GM19397 (cell line): ENCODE results near the gene SEC31B.

Experiments
- ATAC-seq: cut with Tn5 transposase; IDR thresholded peaks from one replicate; pipeline ENCODE4 v1.9.1; 2021; ENCODE audit warnings: mild to moderate bottlenecking, moderate library complexity; ENCODE audit not compliant: unreplicated experiment

SEC31B gene

DNA sequence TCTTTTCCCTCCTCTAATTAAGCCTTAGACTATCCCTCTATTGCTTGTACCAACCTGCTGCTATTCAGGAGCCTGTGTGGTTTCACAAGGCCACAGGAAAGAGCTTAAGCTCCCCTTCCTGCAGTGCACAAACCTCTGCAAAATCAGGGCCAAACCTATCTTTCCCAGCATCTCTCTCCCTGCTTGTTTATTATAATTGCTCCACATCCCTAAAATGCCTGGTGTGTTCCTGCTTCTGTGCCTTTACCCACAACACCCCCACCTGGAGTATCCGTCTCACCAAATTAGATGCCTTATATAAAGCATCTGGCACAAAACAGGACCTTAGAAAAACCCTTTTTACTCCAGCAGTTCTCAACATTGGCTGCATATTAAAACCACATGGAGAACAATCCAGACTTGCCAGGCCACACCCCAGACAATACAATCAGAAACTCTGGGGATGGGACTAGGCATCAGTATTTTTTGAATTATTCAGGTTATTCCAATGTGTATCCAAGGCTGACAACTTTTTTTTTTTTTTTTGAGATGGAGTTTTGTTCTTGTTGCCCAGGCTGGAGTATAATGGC, 16.7 kb downstream of the SEC31B start:
- ATAC-seq = no peak

DNA sequence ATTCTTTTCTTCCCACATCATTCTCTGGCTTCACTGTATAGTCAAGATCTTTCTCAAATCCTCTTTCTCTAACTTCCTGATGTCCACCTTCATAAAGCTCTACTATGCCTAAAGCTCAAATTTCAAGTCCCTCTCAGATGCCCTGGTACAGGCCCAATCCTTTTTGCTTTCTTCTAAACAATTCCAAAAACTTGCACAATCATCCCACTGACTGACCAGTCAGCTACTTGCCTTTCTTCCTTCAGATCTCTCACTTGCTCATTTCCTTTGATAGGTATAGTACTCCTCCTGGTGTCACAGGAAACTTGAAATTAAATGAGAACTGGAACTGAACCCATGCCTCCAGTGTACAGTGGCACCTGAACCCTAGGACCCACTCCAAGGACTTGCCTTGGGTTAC, 18.2 kb downstream of the SEC31B start:
- ATAC-seq = no peak

DNA sequence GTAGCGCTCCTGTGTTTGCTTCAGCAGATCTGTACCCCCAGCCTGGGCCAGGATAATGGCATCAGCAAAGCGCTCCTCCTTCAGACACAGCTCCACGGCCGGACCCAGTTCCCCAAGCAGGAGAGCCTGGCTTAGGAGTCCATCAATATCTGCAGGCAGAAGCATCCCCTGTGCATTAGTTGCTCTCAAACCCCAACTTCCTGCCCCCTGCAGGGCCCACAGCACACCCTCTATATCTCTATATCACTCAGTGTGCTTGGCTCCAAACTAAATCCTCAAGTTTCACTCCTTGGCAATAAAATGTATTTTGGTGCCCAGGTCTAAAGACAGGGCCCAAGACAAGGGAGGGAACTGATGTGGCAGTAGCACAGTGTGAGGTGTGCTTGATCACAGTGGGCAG, 21.6 kb downstream of the SEC31B start:
- ATAC-seq = no peak

DNA sequence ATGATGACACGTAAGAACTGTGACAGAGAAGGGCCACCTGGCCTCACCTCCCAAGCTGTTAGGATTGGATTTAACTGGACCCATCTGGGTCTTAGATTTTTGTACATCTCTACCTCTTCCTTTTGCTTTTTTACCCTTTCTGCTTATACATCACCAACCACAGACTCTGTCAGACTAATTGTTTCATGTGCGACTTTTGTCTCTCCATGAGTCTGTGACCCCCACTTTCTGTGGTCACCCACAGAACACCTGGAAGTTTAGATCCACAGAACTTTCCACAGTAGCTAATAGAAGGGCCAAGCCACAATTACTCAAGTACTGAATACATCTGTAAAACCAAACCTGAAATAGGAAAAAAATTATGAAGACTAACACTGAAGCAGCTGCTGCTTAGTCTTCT, 23.1 kb downstream of the SEC31B start:
- no peak for ATAC-seq

DNA sequence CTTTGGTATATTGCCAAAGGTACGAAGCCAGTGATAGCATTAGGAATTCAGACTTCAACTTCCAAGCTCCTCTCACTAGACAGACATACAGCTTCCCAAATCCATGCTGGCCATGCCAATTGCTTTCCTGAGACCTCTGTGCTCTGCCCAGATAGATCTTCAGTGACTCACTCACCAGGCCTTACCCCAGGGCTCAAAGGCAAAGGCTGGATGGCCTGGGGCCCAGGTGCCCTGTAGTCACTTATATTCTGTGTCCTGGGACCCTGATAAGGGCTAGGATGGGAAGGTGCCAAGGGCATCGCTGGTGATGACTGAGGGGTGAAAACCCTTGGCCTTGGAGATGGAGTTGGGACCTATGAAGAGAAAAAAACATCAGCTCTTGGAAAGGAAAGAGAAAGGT, 29.1 kb downstream of the SEC31B start:
- no peak for ATAC-seq

DNA sequence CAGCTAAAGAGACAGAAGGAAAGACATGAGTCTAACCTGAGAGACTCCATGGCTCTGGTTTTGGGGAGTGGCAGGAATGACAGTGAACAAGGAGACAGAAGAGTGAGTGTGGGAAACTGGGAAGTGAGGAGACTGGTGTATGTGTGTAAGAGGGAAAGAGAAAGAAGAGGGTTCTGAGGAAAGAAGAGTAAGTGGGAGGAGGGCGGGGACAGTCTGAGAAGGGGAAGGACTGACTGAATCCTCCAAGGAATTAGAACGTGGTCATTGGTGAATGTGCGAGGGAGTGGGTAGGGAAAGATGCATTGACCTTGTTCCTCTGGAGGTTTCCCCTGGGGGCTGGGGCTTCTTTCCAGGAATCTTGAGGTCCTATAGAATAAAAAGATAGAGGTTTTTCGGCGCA, 30.3 kb downstream of the SEC31B start:
- no peak for ATAC-seq

DNA sequence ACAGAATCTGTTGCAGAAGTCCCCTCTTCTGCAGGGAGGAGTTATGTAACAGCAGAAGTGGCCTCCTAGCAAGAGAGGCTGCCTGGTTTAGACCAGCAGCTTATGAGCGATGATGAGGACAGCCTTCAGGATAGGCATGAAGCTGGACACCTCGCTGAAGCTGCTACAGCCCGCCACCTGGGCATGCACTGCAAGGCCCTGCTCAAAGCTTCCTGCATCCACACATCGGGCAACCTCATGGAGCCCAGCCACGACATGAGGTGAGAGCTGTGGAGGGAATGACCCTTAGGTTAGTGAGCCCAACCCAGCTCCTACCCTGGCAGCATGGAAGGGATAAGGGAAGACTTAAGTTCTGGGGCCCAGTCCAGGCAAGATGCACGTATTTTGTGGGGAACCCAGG, 32.1 kb downstream of the SEC31B start:
- ATAC-seq = no peak

DNA sequence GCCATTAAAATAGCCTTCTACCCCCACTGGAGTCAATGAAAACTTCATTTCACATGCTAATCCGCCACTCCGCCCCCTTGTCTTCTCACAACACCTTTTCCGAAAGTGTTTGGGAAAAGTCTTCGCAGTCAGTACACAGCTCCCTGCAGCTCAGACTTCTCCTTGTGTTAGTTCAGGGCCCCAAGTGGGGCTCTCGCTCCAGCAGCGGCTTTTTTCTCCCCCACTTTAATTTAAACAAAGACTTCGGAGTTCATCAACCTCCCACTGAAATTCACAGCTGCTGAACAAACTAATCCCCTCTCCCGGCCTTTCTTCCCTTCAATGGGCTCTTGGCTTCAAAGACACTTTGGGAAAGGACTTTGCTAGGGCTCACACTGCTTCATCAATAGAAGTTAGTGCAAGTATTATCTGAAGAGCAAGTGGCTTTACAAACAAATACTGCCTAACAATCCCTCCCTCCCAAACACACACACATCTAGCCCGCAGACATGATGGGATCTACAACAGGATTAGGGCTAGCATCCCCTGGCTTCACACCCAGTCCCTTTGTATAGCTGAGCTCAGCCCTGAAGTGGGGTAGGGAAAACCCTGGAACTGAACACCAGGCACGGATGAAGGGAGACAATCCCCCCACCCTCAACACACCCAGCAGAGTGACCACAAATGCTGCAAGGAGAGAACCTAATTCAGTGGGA, 33.7 kb downstream of the SEC31B start:
- ATAC-seq = no peak

DNA sequence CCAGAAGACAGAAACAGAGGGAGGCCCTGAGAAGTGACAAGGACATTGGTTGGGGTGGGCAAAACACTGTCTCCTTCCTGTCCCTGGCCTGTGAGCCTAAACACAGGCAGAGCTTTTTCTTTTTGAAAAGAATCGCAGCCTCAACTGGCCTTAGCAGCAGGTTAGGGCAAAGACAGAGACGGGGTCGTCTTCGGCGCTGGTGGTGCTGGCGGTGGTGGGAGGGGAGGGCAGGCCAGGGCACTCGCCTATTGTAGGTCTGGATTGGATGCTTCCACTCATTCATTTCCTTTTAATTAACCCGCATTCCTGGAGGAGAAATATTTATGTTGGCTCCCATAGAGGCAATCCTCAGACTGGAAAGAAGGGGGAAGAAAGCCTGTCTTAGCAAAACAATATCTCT, 34.3 kb downstream of the SEC31B start:
- no peak for ATAC-seq

DNA sequence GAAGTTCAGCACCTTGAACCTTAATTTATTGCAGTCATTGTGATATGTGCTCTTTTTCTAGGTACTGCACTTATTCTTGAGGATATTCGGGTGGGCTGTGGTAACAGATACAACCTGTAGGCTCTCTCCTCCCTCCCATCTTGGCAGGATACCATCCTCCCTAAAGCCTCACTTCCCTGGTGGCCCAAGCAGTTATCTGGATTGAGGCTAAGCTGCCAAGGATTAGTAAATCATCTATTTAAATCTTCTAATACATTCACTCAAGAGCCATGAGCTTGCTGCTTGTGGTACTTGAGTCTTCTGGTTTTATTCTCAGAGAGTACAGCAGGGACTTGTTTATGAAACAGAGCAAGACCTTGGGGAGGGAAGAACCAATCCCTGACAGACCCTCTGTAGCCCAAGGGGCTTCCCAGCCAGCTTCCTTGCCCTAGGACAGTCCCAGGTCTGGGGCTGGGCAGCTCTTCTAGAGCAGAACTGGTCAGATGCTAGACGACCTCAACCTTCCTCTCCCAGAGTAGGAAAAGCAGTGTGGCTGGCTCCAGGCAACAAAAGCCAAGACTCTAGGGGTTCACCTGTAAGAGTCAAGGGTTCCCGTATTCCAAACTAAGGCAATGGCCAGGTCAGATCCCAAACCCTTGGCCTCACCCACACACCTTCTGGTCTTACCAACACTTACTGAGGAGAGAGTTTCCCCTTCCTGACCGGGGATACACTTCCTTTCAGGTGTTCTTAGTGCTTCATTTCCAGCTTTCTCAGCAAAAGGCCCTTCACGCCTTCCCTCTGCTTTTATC, 35.6 kb downstream of the SEC31B start:
- ATAC-seq = no peak

DNA sequence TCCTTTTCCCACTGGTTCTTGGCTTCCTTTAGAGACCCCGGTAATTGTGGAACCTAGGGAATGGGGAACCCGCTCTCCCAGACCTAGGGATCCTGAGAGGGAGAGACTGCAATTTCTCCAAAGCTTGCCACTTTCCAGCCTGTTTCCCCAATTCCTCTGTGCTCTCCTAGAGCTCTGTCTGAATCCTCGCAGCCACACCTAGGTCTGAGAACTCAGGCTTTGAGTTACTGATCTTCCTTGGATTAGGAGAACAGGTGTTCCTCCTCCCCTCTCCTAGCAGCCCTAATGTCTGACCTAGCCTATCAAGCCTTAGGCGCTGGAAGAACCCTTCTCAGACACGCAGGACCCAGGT, 36.9 kb downstream of the SEC31B start:
- ATAC-seq = no peak

DNA sequence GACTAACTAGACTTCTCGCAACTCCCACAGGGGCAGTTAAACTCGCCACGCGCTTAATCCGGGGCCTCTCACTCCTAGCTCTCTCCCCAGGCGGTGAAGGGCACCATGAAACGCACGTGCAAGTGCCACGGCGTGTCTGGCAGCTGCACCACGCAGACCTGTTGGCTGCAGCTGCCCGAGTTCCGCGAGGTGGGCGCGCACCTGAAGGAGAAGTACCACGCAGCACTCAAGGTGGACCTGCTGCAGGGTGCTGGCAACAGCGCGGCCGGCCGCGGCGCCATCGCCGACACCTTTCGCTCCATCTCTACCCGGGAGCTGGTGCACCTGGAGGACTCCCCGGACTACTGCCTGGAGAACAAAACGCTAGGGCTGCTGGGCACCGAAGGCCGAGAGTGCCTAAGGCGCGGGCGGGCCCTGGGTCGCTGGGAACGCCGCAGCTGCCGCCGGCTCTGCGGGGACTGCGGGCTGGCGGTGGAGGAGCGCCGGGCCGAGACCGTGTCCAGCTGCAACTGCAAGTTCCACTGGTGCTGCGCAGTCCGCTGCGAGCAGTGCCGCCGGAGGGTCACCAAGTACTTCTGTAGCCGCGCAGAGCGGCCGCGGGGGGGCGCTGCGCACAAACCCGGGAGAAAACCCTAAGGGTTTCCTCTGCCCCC, 37.4 kb downstream of the SEC31B start:
- ATAC-seq = no peak

DNA sequence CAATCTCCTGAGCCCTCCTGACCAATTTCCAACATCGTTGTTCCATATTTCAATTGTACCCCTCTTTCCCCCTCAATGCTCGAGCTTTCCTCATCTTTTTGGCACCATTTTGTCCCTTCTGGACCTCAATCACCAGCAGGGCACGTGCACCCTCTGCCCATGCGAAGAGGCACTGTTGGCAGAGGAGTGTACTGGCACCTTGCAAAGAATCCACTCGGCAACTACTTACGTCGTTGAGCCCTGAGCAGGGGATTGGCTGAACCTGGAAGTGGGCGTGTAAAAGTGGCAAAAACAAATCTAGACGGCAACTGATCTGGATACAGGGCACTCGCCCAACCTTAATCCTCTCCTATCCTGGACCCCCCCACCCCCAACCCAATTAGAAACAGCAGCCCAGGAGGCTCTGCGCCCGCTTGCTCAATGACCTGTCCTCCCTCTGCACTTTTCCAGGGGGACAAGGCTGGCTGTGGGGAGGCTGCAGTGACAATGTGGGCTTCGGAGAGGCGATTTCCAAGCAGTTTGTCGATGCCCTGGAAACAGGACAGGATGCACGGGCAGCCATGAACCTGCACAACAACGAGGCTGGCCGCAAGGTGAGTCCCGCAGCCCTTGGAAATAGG, 38.1 kb downstream of the SEC31B start:
- ATAC-seq = peak; percentile 94

DNA sequence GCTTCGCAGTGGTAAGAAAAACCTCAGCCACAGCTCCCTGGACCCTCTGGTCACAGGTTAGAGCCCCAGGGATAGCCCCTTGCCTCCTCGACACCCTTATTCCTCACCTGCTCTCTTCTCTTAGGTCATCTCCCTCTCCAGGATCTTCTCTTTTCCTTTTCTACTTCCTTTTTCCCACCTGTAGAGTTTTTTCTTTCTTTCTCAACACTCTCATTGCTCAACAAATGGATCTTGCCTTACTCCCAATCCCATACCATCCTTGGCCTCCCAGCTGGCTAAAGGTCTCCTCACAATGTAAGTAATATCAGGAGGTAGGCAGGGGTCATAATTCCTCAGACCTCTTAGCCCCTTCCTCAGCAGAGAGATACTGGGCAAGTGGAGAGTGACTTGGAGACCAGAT, 39.7 kb downstream of the SEC31B start:
- ATAC-seq = no peak

DNA sequence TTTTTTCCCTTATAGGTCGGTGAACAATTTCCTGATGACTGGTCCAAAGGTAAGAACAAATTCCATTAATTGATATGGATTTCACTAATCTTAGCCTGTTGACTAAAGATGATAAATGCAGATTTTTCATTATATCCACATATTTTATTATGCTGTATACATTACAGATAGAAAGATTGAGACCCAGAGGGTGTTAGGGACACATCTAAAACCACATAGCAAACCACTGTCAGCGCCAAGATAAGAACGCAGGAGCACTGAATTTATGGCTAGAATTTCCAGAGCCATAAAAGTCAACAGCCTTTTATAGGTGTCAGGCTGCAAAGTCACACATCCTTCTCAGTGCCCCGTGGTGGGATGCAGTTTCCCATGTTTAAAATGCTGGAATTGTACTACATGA, 40.6 kb downstream of the SEC31B start:
- ATAC-seq = no peak

DNA sequence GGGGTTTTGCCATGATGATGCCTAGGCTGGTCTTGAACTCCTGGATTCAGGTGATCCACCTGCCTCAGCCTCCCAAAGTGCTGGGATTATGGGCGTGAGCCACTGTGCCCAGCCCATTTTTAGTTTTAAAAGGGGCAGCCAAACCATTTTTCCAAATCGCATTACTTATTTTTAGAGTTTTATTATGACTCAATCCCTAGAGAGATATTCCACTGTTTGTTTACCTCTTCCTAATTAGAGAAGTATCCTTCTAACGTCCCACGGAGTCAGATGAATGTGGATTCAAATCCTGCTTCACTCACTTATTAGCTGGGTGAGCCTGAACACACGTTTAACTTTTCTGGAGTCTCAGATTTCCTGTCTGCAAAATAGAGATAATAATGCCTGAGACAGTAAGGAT, 41.7 kb downstream of the SEC31B start:
- ATAC-seq = no peak

DNA sequence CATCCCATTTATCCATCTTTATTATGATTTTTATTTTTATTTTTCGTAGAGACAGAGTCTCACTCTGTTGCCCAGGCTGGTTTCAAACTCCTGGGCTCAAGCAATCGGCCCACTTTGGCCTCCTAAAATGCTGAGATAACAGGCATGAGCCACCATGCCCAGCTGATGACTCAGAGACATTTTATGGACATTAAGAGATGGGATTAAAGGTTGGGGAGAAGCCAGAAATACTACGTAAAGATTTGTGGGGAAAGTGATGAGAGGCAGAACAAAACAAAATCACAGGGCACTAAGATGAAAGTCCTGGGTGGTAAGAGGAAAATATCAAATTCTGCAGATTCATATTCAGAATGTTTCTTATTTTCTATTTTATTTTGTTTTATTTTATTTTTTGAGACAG, 49.3 kb downstream of the SEC31B start:
- no peak for ATAC-seq

DNA sequence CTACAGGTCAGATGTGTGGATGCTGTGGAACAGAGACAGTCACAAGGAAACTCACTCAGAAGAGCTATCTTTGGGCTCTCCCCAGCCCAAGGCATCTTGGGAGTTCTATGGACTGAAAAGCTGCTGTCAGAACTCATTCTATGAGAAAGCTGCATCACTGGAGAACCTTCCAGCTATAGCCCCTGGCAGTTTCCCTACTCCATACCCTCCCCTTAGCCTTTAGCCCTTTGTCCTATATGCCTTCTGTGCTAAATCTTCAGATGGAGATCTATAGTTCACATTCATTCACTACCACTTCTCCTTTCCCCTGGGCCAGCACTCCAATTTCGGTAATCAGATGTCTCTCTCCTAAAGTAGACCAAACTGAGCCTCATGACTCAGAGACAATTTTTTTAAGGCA, 49.9 kb downstream of the SEC31B start:
- ATAC-seq = no peak

DNA sequence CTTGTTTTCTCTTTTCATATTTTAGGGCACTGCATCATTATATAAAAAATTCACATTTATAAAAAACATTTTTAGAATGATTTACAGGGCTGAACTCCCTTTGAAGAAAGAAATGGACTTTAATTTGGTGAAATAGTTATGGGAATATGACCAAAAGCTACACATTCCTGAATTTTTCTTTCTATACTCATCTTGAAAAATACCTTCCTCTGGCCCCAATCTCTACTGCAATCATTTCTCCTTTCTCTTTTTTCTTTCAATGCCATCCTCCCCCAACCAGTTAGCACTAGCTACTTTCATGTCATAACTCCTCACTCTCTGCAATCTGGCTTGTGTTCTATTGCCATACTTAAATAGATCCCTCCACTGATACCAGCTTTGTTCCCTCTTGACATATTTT, 50.7 kb downstream of the SEC31B start:
- ATAC-seq = no peak

DNA sequence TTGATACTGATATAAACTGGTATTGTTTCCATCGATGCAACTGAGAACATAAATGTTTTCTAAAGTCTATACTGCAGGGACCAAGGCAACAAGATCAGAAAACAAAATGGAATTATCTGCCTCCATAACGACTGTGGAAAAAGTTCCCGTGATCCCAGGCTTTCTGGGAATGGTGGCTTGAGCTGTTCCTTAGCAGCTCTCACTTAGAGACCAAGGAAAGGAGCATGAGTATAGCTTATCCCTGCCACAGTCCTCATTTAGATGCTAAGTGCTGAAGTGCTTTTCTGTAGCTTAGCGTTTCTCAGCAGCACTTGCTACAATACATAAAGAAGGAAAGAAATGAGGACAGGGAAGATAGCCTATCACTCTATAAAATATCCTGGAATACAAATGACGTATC, 51.3 kb downstream of the SEC31B start:
- ATAC-seq = no peak

DNA sequence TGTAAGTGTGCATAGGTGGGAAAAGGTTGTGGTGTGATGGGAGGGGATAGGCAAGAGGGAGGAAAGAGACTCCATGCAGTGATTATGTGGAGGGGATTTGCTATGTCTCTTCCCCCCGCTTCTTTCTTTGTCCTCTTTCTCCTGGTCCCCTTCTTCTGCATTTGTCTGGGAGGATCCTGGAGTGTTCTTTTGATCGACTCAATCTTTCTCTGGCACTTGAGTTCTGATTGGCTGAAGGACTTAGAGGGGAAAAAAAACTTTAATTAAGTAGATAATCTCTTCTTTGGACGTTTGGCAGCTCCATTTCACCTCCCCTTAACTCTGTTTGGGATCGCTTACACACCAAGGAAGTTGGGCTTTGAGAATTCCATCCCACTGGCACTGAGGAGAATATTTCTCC, 57.0 kb downstream of the SEC31B start, which contains the start of gene WNT8B:
Gene WNT8B (plus strand): TSS at position 301 of the 400 bp plus-strand sequence. CDS start 160 bp downstream, outside the sequence.
- ATAC-seq = no peak
